Uterus (tissue), 4 donors: ENCODE data around the gene RGP1. TPM values are rescaled to one million over a fixed set of nuclear protein-coding genes. Genes with fewer than 3 reads are reported as not detected.
A peak's percentile ranks its signal among the peaks of the same experiment; 100 is the strongest.

Experiments
- DNase-seq, 2 donors: peaks; one replicate each; pipeline ENCODE4 v3.0.0-alpha.2; 2019 to 2020
- H3K27ac ChIP-seq, 2 donors: fragments of 200-600 bp; sonication (generic); 1 replicate in 1 of 2; 2 replicates in 1 of 2; pipeline ENCODE4 v1.5.1; 2016 to 2018
- H3K27me3 ChIP-seq, 2 donors: fragments of 200-600 bp; sonication (generic); one replicate each; pipeline ENCODE4 v1.5.1; 2018 to 2019; ENCODE audit warnings: control low read depth in 1 of 2
- H3K36me3 ChIP-seq, 2 donors: fragments of 200-600 bp; sonication (generic); one replicate each; pipeline ENCODE4 v1.5.1; 2019; ENCODE audit warnings: control low read depth in 1 of 2
- H3K4me1 ChIP-seq, 2 donors: fragments of 200-600 bp; sonication (generic); one replicate each; pipeline ENCODE4 v1.5.1; 2018 to 2019; ENCODE audit warnings: control low read depth in 1 of 2
- H3K4me3 ChIP-seq, 2 donors: fragments of 200-600 bp; sonication (generic); 1 replicate in 1 of 2; 2 replicates in 1 of 2; pipeline ENCODE4 v1.5.1; 2018 to 2019; ENCODE audit warnings: mild to moderate bottlenecking in 1 of 2
- H3K9me3 ChIP-seq, 2 donors: fragments of 200-600 bp; sonication (generic); one replicate each; pipeline ENCODE4 v1.5.1; 2019; ENCODE audit warnings: control low read depth in 1 of 2
- CTCF ChIP-seq, 4 experiments: fragments of 200-600 bp in 2 of 4; fragments of 450-650 bp in 2 of 4; sonication (generic) in 2 of 4; IDR thresholded peaks; one replicate each; pipeline ENCODE4 v1.5.1; 2016 to 2019; ENCODE audit warnings: antibody characterized with exemption in 4 of 4, mild to moderate bottlenecking in 2 of 4, moderate library complexity in 1 of 4
- POLR2A ChIP-seq, 2 donors: fragments of 450-650 bp; IDR thresholded peaks; one replicate each; pipeline ENCODE4 v1.6.1; 2016; ENCODE audit warnings: antibody characterized with exemption in 2 of 2, mild to moderate bottlenecking in 1 of 2, moderate library complexity in 1 of 2
- intact Hi-C: fragments of 100-400 bp; cut with DNase I; formaldehyde crosslinking; loops from one replicate; pipeline ENCODE4 v1.15.1; 2023; ENCODE audit warnings: low total_unique reads
- total RNA-seq, 4 donors: library from RNA; depleted of rRNA in 3 of 4; stranded (reverse); fragments of >200 nt in 3 of 4; gene quantifications; one replicate each; pipeline versions ENCODE4 v1.1.0 to v1.2.4, GENCODE V29; 2014 to 2023
- donor health status: DM: yes; HTN: yes; CAD: no.

Gene RGP1
- total RNA-seq, 4 donors from 2014 or later: 2.0 to 38.1 (median 10.3) TPM

GRCh38 chr9:35792826-35793225 lies 43.7 kb downstream of the RGP1 start:
- TF ChIP-seq POLR2A (IDR thresholded peaks at IDR 0.05): no peak
- no peak for TF ChIP-seq CTCF (IDR thresholded peaks at IDR 0.05)
- Histone ChIP-seq H3K27ac (peak overlapping the region; percentile 63 to 91), H3K4me3 (no peak overlapping the region), H3K4me1 (peaks cover 12 to 22% of the 10 kb centered on the region in 2 donors), H3K36me3 (no peaks in the 10 kb centered on the region), H3K27me3 (no peaks in the 10 kb centered on the region), H3K9me3 (no peaks in the 10 kb centered on the region)
- DNase-seq: no peak
- intact Hi-C loops: loop anchor here (5.0 kb wide), 1 partner anchor 89 kb away; no protein-coding TSS in a partner anchor

GRCh38 chr9:35793461-35793860 lies 44.4 kb downstream of the RGP1 start:
- H3K4me1 ChIP-seq: peaks cover 12 to 22% of the 10 kb centered on the region in 2 donors
- H3K27ac ChIP-seq: peak overlapping the region; percentile 25 to 63
- no peak overlapping the region for H3K4me3 ChIP-seq
- no peak for DNase-seq
- TF ChIP-seq POLR2A (IDR thresholded peaks at IDR 0.05) (no peak), CTCF (IDR thresholded peaks at IDR 0.05) (no peak)
- intact Hi-C loops: loop anchor here (5.0 kb wide), 1 partner anchor 89 kb away; no protein-coding TSS in a partner anchor
- H3K36me3 ChIP-seq: no peaks in the 10 kb centered on the region
- H3K27me3 ChIP-seq: no peaks in the 10 kb centered on the region
- H3K9me3 ChIP-seq: no peaks in the 10 kb centered on the region

- Histone ChIP-seq H3K36me3 (no peaks in the 10 kb centered on the region), H3K27me3 (no peaks in the 10 kb centered on the region), H3K4me1 (peaks cover 12 to 22% of the 10 kb centered on the region in 2 donors), H3K27ac (no peak overlapping the region), H3K4me3 (no peak overlapping the region), H3K9me3 (no peaks in the 10 kb centered on the region)
- intact Hi-C loops: no loop called here
- no peak for TF ChIP-seq CTCF (IDR thresholded peaks at IDR 0.05)
- no peak for TF ChIP-seq POLR2A (IDR thresholded peaks at IDR 0.05)
- no peak for DNase-seq
These were observed 46.6 kb downstream of the RGP1 start for GRCh38 chr9:35795695-35796094.

- intact Hi-C loops: no loop called here
- Histone ChIP-seq H3K4me3 (no peak overlapping the region), H3K9me3 (no peaks in the 10 kb centered on the region), H3K36me3 (no peaks in the 10 kb centered on the region), H3K27ac (no peak overlapping the region), H3K4me1 (peaks cover 11 to 12% of the 10 kb centered on the region in 2 donors), H3K27me3 (no peaks in the 10 kb centered on the region)
- TF ChIP-seq CTCF (IDR thresholded peaks at IDR 0.05) (no peak), POLR2A (IDR thresholded peaks at IDR 0.05) (no peak)
- DNase-seq: no peak
These were observed 48.4 kb downstream of the RGP1 start for GRCh38 chr9:35797311-35798109.

GRCh38 chr9:35798658-35799374 lies 49.7 kb downstream of the RGP1 start:
- Histone ChIP-seq H3K4me1 (peaks cover 0 to 5% of the 10 kb centered on the region in 2 donors), H3K27ac (no peak overlapping the region), H3K36me3 (no peaks in the 10 kb centered on the region), H3K4me3 (no peak overlapping the region), H3K27me3 (no peaks in the 10 kb centered on the region), H3K9me3 (no peaks in the 10 kb centered on the region)
- intact Hi-C loops: no loop called here
- no peak for DNase-seq
- TF ChIP-seq CTCF (IDR thresholded peaks at IDR 0.05): no peak
